Measurements from ENCODE around the gene LZTR1. TPM values are rescaled to one million over a fixed set of nuclear protein-coding genes. Genes with fewer than 3 reads are reported as not detected.

LZTR1 gene
- total RNA-seq, 1 donor from 2014 or later, result 38.3 TPM

DNA sequence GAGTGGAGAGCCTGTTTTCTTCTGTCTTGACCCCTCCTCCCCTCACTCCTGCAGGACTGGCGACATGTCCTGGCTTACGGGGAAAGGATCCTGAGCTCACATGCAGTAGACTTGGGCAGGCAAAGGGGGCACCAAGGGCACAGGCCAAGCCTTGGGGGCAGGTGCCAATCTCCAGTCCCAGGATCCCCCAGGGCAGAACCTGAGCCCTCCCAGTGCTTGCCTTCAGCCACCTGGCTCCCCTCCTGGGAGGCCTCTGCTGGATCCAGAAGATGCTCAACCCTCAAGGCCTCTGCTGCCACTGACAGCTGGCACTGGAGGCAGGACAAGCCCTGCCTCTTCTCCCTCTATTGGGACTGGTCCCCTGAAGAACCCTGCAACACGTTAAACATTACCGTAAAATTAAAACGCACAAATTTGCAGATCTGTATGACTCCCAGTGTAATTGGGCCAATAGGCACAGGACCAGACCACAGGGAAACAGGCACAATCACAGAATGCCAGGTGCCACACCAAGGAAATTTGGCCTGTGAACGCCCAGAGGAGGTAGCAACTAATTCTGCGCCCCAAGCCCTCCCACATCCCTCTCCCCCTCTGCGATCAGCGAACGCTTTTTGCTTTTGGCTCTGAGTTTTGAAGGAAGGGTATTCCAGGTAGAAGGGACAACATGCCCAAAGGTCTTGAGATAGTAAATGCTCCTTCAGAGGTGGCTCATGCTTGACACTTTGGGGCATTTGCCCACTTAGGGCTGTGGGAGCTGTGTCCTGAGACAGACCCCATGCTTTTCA is 967 bp upstream of the LZTR1 start:
- DNase-seq, result no peak

DNA sequence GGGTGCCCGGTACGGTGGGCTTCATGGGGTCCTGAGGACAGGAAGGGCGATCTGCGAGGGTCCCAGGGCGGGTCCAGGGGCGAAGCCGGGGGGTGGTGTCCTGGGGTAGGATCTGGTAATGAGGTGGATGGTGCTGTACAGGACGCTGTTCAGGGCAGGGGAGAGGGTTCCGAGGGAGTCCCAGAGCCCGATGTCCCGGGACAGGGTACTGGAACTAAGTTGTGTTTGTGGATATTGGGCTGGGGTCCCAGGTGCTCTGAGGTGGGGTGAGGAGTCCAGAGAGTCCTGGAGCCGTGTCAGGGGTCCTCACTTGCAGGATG is 426 bp downstream of the LZTR1 start:
- DNase-seq, result no peak

DNA sequence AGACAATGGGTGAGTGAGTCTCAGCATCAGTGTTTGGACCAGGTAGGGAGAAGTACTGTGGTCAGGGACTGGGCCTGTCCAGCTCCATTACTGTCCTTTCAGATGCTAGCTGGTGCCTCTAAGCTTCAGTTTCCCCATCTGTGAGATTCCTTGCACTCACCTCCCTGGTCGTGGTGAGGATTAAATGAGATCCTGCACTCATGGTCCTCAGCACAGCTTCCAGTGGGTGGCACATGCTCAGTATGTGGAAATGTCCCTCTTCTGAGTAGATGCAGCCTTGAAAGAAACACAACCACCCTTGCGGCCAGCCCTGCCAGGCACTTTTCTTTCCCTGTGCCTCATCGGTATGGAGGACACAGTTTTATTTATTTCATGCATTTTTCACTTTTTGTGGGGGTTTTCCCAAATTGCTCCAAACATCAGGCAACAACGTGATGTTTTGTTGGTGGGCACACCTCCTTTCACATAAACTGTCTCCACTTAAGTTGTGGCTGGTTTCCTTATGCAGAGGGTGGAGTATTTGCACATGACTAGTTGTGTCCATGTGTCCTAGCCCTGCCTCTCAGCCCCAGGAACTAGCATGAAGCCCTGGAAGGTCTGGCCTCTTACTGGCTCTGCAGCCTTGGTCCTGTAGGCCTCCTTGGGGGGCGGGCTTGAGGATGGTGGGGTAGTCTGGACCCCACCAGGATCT is 1.1 kb downstream of the LZTR1 start:
- no peak for DNase-seq

DNA sequence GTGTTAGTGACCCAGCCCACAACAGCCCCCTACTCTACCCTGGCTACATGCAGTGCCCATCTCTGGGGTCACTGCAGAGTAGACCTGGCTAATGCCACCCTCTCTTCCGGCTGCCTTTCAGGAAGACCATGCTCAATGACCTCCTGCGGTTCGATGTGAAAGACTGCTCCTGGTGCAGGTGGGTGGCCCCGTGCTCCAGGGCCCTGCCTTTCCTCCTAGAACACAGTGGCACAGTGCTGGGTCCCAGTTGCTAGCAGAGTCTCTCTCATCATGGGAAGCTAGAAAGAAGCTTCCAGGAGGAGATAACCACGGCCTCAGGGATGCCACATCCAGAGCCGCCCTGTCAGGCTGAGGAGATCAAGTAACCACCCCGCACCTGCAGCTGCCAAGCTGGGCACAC is 3.6 kb downstream of the LZTR1 start:
- no peak for DNase-seq

DNA sequence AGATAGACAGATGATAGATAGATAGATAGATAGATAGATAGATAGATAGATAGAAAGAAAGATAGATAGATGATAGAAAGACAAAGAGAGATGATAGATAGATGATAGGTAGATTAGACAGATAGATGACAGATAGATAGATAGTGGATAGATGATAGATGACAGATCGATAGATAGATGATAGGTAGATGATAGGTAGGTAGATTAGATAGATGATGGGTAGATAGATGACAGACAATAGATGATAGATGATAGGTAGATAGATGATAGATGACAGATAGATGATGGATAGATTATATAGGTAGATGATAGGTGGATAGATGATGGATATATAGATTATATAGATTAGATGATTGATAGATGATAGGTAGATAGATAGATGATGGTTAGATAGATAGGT is 4.3 kb downstream of the LZTR1 start:
- DNase-seq, result no peak

DNA sequence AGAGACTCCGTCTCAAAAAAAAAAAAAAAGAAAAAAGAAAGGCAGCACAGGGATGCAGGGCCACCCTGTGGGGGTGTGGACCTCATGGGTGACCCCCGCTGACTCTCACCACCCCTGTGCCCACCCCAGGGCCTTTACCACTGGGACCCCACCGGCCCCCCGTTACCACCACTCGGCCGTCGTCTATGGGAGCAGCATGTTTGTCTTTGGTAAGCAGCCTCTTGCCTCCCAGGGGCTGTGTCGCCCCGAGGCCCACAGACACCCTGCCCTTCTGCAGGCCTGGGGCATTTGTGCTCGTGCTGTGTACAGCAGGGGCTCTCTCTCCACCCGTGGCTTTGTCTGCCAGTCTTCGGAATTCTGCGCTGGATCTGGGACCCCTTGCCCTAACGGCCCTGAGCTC is 5.3 kb downstream of the LZTR1 start:
- no peak for DNase-seq

DNA sequence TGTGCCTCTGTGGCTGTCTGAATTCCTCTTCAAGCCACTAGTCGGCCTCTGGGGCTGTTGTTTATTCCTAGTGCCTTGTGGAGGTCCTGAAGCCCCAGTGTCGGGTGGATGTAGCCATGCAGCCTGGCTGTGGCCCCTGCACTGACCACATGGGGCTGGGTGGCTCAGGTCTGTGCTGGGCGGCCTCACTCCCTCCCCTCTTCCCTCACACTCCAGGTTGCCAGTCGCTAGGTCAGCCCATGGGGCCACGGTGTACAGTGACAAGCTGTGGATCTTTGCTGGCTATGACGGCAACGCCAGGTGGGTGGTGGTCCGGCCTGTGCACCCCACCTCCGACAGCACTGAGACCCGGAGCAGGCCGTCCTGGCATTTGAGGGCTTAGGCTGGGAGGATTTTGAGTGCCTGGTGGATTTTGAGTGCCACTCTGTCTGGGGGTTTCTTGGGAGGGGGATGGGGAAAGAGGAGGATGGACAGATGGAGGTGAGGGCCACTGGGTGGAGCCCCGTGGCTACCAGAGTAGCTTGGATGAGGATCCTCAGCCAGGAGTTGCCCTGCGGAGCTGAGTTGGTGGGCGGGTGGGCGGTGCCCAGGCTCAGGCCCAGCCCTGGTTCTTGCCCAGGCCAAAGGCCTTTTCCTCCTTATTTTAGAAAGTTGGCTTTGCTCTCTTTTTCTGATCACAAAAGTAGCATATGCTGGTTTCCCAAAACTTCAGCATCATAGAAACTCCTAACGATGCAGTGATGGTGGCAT is 6.7 kb downstream of the LZTR1 start:
- no peak for DNase-seq

DNA sequence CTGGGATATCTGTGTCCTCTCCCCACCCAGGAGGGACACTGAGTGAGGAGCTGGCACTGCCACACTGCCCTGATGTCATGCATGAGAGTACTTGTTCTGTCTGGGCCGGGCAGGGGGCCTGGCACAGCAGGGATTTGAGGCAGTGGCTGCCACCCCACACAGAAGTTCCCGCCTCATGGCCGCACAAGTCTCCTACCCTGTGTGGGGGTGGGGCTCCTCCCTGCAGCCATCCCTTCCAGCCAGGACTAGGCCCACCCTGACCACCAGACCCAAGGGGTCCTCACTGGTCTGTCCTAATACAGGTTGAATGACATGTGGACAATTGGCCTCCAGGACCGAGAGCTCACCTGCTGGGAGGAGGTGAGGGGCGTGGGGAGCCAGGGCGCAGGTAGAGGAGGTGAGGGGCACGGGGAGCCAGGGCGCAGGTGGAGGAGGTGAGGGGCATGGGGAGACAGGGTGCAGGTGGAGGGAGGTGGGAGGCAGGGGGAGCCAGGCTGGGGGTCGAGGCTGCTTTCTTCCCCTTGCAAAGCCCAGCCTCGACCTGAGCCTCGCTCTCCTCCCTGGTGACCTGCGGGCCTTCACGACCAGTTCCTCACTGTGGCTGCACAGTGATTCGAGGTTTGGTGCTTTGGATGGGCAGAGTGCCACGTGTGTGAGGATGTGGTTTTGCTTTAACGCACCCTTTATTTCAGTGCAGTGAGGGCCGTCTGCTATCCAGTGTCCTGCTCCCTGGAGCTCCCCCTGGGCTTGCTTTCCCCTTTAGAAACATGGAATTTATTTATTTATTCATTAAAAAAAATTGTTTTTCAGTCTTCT is 7.4 kb downstream of the LZTR1 start:
- no peak for DNase-seq

DNA sequence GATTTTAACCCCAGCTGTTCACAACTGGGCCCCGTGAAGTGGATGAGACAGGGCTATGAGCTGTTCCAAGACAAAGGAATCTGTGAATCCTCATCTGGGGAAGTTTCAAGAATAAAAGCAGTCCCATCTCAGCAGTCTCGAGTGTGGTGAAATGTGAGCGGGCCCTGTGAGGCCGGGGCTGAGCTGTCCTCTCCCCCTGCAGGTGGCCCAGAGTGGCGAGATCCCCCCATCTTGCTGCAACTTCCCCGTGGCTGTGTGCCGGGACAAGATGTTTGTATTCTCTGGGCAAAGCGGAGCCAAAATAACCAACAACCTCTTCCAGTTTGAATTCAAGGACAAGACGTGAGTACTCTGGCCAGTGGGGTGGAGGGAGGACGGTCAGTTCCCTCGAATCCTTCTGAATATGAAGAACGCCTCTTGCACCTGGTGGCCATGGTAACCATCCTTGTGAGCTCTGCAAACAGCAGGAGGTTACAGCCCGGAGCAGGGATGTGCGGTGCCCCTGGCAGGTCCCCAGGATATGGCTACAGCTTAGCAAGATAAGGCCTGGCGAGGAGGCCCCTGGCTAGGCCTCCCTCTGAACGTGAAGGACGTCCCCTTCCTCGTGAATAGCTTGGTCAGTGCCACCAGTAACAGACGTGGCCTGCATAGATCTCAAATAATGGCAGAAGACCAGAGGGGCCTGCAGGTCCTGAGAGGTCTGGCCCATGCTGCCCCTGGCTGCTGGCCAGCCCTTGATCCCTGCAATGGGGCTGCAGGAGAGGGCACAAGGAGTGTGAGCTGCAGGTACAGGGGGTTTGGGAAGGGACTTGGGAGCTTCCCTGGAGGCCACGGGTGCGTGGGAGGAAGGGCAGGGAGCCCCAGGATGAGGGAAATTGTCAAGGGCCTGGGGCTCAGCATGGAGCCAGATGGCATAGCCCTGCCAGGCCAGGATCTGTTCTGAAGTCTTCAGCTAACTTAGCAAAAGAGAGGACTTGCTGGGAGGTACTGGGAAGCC is 8.4 kb downstream of the LZTR1 start:
- no peak for DNase-seq

DNA sequence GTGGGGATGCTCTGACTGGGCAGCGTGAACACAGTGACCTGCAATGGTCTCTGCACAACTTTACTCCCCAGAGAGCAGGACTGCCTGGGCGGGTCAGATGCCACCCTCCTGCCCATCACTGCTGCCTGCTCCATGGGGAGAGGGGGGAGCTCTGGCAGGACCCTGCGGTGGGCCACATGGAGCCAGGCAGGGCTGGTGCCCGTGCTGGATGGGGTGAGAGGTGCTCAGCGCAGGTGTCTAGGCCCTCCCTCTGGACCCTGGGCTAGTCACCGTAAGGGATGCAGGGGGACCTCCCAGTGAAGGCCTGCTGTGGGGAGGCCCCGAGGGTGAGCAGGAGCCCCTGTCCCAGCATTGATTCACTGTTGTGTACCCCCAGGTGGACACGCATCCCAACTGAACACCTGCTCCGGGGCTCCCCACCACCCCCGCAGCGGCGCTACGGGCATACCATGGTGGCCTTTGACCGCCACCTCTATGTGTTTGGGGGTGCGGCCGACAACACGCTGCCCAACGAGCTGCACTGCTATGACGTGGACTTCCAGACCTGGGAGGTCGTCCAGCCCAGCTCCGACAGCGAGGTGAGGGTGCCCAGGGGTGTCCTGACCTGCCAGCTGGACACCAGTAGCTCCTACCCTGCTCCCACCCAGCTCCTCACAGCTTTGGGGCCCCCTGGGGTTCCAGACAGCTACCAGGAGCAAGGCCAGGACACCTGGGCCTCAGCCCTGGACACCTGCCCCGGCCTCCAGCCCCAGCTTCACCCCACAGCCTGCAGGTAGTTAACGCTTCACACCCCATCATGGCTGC is 9.4 kb downstream of the LZTR1 start:
- no peak for DNase-seq

DNA sequence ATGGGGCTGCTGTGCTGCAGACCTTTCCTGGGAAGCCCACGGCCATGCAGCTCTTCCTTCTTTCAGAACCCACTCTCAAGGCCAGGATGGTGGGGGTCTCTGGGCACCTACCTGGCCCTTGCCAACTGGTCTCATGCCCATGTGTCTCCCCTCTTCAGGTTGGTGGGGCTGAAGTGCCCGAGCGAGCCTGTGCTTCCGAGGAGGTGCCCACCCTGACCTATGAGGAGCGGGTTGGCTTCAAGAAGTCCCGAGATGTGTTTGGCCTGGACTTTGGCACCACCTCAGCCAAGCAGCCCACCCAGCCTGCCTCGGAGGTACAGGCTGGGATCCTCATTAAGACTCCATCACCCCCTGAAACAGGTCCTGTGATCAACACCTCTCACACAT is 10.0 kb downstream of the LZTR1 start:
- DNase-seq, result no peak

DNA sequence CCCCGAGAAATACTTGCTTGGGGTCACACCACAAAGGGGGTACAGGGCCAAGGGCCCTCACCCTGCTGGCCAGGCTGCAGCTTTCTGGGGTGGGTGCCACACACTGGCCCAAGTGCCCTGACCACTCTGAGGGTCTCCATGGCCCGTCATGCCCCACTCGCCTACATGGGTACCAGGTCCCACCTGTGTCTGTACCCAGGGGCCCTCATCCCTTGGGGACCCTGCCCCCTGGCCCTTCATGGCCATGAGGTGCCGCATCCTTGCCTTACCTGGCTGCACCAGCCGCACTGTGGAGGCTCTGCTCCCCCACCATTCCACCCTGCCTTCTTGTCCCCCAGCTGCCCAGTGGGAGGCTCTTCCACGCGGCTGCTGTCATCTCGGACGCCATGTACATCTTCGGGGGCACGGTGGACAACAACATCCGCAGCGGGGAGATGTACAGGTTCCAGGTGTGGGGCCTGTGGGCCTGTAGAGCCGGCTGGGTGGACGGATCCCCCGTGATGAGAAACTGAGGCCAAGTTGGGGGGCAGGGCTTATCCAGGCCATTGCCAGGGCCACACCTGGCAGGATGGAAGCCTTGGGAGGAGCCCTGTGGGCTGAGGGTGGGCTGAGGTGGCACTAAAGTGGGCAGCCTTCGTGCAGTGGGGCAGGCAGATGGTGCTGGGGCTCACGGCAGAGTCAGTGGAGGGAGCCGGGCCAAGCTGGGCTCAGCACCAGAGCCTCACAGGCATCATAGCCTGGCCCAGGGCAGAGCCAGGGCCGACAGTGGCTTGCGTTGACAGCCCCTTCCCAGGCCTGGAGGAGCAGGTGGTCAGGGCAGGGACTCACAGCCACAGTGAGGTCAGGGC is 10.6 kb downstream of the LZTR1 start:
- no peak for DNase-seq

DNA sequence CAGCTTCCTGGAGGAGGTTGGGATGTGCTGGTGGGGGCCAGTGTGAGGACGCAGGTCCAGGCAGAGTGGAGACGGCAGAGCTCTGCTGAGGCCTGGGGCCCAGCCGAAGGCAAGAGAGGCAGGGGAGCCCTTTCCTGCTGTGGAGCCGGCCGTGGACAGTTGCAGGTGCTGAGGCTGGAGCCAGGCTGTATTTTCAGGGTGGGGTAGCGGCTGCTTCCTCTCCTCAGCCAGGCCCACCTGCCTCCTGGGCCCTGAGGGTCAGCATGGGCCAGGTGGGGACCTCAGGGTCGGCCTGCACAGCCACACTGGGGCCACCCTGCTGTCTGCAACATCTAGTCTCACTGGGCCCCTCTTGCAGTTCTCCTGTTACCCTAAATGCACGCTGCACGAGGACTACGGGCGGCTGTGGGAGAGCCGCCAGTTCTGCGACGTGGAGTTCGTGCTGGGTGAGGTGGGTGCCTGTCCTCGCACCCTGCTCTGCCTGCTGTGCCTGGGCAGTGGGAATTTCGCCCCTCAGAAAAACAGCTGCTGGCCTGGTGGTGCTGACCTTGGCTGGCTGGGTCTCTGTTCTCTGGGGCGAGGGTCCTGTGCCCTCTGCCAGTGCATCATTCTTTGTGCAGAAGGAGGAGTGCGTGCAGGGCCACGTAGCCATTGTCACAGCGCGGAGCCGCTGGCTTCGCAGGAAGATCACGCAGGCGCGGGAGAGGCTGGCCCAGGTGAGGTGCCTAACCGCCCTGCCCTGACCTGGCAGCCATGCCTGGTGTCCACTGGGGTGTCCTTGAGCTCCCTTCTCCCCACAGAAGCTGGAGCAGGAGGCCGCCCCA is 11.4 kb downstream of the LZTR1 start:
- DNase-seq, result no peak

DNA sequence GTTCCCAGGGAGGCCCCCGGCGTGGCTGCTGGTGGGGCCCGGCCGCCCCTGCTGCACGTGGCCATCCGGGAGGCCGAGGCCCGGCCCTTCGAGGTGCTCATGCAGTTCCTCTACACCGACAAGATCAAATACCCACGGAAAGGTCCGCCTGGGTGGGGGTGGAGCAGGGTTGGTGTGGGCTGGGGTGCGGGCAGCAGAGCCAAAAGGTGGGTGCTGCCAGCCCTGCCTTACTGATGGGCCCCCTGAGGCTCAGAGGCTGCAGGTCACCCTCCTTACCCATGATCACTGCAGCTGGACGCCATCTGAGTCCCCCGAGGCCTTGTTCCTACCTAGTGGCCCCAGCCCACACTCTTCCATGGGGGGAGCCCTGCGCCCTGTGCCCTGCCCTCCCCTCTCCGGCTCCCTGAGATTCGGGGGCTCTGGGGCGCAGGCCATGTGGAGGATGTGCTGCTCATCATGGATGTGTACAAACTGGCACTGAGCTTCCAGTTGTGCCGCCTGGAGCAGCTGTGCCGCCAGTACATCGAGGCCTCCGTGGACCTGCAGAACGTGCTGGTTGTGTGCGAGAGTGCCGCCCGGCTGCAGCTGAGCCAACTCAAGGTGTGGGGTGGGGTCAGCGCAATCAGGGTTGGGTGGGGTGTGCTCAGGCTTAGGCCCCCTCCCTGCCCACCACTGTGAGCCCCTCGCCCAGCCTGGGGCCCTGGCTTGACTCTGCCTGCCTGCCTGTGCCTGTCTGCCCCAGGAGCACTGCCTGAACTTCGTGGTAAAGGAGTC is 12.2 kb downstream of the LZTR1 start:
- DNase-seq, result no peak

DNA sequence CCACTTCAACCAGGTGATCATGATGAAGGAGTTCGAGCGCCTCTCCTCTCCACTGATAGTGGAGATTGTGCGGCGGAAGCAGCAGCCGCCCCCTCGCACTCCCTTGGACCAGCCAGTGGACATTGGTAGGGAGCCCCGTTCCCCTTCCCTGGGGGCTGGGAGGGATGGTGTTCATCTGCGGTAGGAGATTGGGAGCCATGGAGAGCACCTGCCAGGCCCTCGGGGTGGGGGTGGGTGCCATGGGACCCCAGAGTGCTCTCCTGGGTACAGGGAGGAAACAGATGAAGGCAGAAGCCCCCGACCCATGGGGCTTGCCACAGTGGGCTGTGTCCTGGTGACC is 12.8 kb downstream of the LZTR1 start:
- DNase-seq, result no peak

DNA sequence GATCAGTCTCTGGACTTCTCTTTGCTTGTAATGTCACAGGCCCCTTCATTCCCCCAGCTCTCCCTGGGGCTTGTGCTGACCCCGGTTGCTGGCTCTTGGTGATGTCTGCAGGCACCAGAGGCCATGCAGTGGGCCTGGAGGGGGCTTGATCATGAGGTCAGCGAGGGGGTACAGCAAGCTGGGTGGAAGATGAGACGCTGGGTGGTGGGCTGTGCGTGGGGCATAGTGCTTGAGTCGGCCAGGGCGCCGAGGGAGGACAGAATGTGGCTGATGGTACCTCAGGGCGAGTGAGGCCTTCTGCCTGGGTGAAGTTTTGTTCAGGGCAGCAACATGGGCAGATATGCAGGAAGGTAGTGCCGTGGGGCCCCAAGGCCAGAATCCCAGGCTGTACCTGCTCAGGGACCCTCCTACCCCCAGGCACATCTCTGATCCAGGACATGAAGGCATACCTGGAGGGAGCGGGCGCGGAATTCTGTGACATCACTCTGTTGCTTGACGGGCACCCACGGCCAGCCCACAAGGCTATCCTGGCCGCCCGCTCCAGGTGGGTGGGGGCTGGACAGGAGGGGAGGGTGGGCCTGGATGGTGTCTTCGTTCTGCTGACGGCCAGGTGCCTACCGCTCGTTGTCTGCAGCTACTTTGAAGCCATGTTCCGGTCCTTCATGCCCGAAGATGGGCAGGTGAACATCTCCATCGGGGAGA is 13.4 kb downstream of the LZTR1 start:
- no peak for DNase-seq

DNA sequence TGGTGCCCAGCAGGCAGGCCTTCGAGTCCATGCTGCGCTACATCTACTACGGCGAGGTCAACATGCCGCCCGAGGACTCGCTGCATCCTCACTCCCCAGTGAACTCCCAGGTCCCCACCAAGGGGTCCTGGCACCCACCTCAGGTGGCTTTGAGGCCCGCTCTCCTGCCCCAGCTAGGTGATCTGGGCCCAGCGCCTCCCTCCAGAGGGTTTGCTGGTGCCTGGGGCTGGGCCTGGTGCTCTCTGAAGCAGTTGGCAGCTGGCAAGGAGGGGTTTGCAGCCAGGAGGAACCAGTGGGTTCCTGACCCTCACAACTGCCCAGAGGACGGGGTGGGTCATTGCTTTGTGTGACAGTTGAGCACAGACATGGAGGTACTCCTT is 13.9 kb downstream of the LZTR1 start:
- DNase-seq, result no peak
